DND-41 (cell line): ENCODE results near the gene DCLK1.

Experiments
- ATAC-seq: fragments of 200-7000 bp; cut with Tn5 transposase; 3 replicates; pipeline ENCODE4 v1.9.1; 2021; ENCODE audit warnings: low read depth; ENCODE audit not compliant: insufficient read depth
- DNase-seq: peaks from one replicate; pipeline ENCODE4 v3.0.0-alpha.2; 2020
- H2AFZ ChIP-seq: 2 replicates; pipeline ENCODE4 v1.6.0; 2012; ENCODE audit warnings: low read depth, low read length
- H3K27ac ChIP-seq: 2 replicates; pipeline ENCODE4 v1.5.1; 2012; ENCODE audit warnings: low read length, inconsistent platforms
- H3K27me3 ChIP-seq: fragments of 200-600 bp; sonication (generic); 2 replicates; pipeline ENCODE4 v1.6.0; 2012; ENCODE audit warnings: low read length, mild to moderate bottlenecking, inconsistent platforms; ENCODE audit not compliant: insufficient read depth, poor library complexity
- H3K36me3 ChIP-seq: 2 replicates; pipeline ENCODE4 v1.5.1; 2012; ENCODE audit warnings: low read length, inconsistent platforms; ENCODE audit not compliant: insufficient read depth
- H3K4me1 ChIP-seq: 2 replicates; pipeline ENCODE4 v1.5.1; 2012; ENCODE audit warnings: mild to moderate bottlenecking, low read length; ENCODE audit not compliant: insufficient read depth
- H3K4me2 ChIP-seq: 2 replicates; pipeline ENCODE4 v1.6.0; 2012; ENCODE audit warnings: mild to moderate bottlenecking, moderate library complexity, low read length, inconsistent platforms; ENCODE audit not compliant: insufficient read depth
- H3K4me3 ChIP-seq, 2 experiments: fragments of 200-600 bp in 1 of 2; shearing (Covaris generic) in 1 of 2; 2 replicates each; pipeline ENCODE4 v1.5.1; 2012 to 2016; ENCODE audit warnings: inconsistent platforms in 2 of 2, low read length in 2 of 2, mild to moderate bottlenecking in 2 of 2, low read depth in 1 of 2, moderate library complexity in 1 of 2
- H3K79me2 ChIP-seq: 2 replicates; pipeline ENCODE4 v1.6.0; 2012; ENCODE audit warnings: low read length, inconsistent platforms; ENCODE audit not compliant: insufficient read depth
- H3K9ac ChIP-seq: 2 replicates; pipeline ENCODE4 v1.6.0; 2012; ENCODE audit warnings: low read depth, mild to moderate bottlenecking, inconsistent platforms, low read length, moderate library complexity
- H3K9me3 ChIP-seq: 2 replicates; pipeline ENCODE4 v1.5.1; 2012; ENCODE audit warnings: low read length, moderate library complexity, mild to moderate bottlenecking, inconsistent platforms; ENCODE audit not compliant: insufficient read depth, severe bottlenecking
- H4K20me1 ChIP-seq: 2 replicates; pipeline ENCODE4 v1.6.0; 2012; ENCODE audit warnings: low read length; ENCODE audit not compliant: insufficient read depth
- CTCF ChIP-seq: IDR thresholded peaks from 2 replicates; pipeline ENCODE4 v1.5.1; 2012; ENCODE audit warnings: borderline replicate concordance, low read length, moderate library complexity, mild to moderate bottlenecking; ENCODE audit not compliant: poor library complexity, severe bottlenecking; ENCODE audit errors: extremely low read depth
- EZH2 ChIP-seq: IDR thresholded peaks from 3 replicates; pipeline ENCODE4 v1.6.1; 2012; ENCODE audit warnings: borderline replicate concordance, low read depth, mild to moderate bottlenecking, moderate library complexity, low read length, inconsistent platforms; ENCODE audit not compliant: severe bottlenecking

DCLK1 gene

GRCh38 chr13:36173571-36174322, 42.6 kb upstream of the DCLK1 start:
- H3K4me1 ChIP-seq = no peaks in the 10 kb centered on the region
- H3K9ac ChIP-seq = no peak overlapping the region
- no peaks in the 10 kb centered on the region for H4K20me1 ChIP-seq
- no peak for DNase-seq
- no peaks in the 10 kb centered on the region for H3K79me2 ChIP-seq
- no peak for ATAC-seq
- TF ChIP-seq EZH2 (no peak), CTCF (no peak)
- H3K9me3 ChIP-seq = no peaks in the 10 kb centered on the region
- H3K27ac ChIP-seq = no peak overlapping the region
- H2AFZ ChIP-seq = no peak overlapping the region
- H3K36me3 ChIP-seq = no peaks in the 10 kb centered on the region
- H3K4me2 ChIP-seq = no peak overlapping the region
- H3K4me3 ChIP-seq = no peak overlapping the region
- no peaks in the 10 kb centered on the region for H3K27me3 ChIP-seq

- Histone ChIP-seq H3K9me3 (no peaks in the 10 kb centered on the region), H3K79me2 (no peaks in the 10 kb centered on the region), H3K4me3 (no peak overlapping the region), H3K4me1 (no peaks in the 10 kb centered on the region), H3K36me3 (no peaks in the 10 kb centered on the region), H4K20me1 (no peaks in the 10 kb centered on the region), H3K27ac (no peak overlapping the region), H3K4me2 (no peak overlapping the region), H3K27me3 (no peaks in the 10 kb centered on the region), H2AFZ (no peak overlapping the region), H3K9ac (no peak overlapping the region)
- TF ChIP-seq CTCF (no peak), EZH2 (no peak)
- DNase-seq (no peak), ATAC-seq (no peak)
Measured at GRCh38 chr13:36166046-36166445, 34.9 kb upstream of the DCLK1 start.

GRCh38 chr13:36163809-36164308, 32.7 kb upstream of the DCLK1 start:
- H3K27ac ChIP-seq = no peak overlapping the region
- H3K36me3 ChIP-seq = no peaks in the 10 kb centered on the region
- TF ChIP-seq CTCF (no peak), EZH2 (no peak)
- no peak overlapping the region for H3K9ac ChIP-seq
- no peaks in the 10 kb centered on the region for H4K20me1 ChIP-seq
- no peaks in the 10 kb centered on the region for H3K9me3 ChIP-seq
- no peak overlapping the region for H2AFZ ChIP-seq
- ATAC-seq (no peak), DNase-seq (no peak)
- H3K4me1 ChIP-seq = no peaks in the 10 kb centered on the region
- H3K4me3 ChIP-seq = no peak overlapping the region
- no peaks in the 10 kb centered on the region for H3K79me2 ChIP-seq
- H3K4me2 ChIP-seq = no peak overlapping the region
- H3K27me3 ChIP-seq = no peaks in the 10 kb centered on the region
